Mesendoderm (in vitro differentiated cells): ENCODE data around the gene RABGAP1L.

Experiments
- DNase-seq: peaks from one replicate; pipeline ENCODE4 v3.0.0; 2013
- H2AK5ac ChIP-seq: 2 replicates; pipeline ENCODE4 v1.6.1; 2013; ENCODE audit warnings: low read length, inconsistent platforms
- H2BK120ac ChIP-seq: 2 replicates; pipeline ENCODE4 v1.6.1; 2013; ENCODE audit warnings: low read depth, mild to moderate bottlenecking, low read length, moderate library complexity, mixed read lengths
- H2BK15ac ChIP-seq: replicated peaks from 2 replicates; pipeline ENCODE4 v1.6.1; 2013; ENCODE audit warnings: low read depth, mild to moderate bottlenecking, moderate library complexity
- H2BK5ac ChIP-seq: 2 replicates; pipeline ENCODE4 v1.6.1; 2013; ENCODE audit warnings: low read length, inconsistent platforms
- H3K18ac ChIP-seq: 2 replicates; pipeline ENCODE4 v1.6.1; 2013; ENCODE audit warnings: mild to moderate bottlenecking, low read length, mixed read lengths
- H3K23ac ChIP-seq: one replicate; pipeline ENCODE4 v1.6.1; 2013; ENCODE audit warnings: low read length
- H3K27ac ChIP-seq: 2 replicates; pipeline ENCODE4 v1.5.1; 2013; ENCODE audit warnings: low read depth, mild to moderate bottlenecking, inconsistent platforms, low read length, moderate library complexity
- H3K27me3 ChIP-seq: 2 replicates; pipeline ENCODE4 v1.6.1; 2013; ENCODE audit warnings: low read length, control low read depth, mild to moderate bottlenecking, inconsistent platforms; ENCODE audit not compliant: insufficient read depth, poor library complexity
- H3K36me3 ChIP-seq: 2 replicates; pipeline ENCODE4 v1.6.1; 2013; ENCODE audit warnings: low read length, inconsistent platforms; ENCODE audit not compliant: control insufficient read depth, insufficient read depth
- H3K4ac ChIP-seq: one replicate; pipeline ENCODE4 v1.6.1; 2013; ENCODE audit warnings: low read depth, mild to moderate bottlenecking, low read length, moderate library complexity
- H3K4me1 ChIP-seq: 2 replicates; pipeline ENCODE4 v1.6.1; 2013; ENCODE audit warnings: low read depth, low read length, inconsistent platforms; ENCODE audit not compliant: control insufficient read depth
- H3K4me2 ChIP-seq: 2 replicates; pipeline ENCODE4 v1.6.1; 2013; ENCODE audit warnings: low read length
- H3K4me3 ChIP-seq: 2 replicates; pipeline ENCODE4 v1.5.1; 2013; ENCODE audit warnings: mild to moderate bottlenecking, low read length
- H3K56ac ChIP-seq: one replicate; pipeline ENCODE4 v1.6.1; 2013; ENCODE audit warnings: low read length
- H3K79me1 ChIP-seq: 2 replicates; pipeline ENCODE4 v1.6.1; 2013; ENCODE audit warnings: low read length, inconsistent platforms
- H3K79me2 ChIP-seq: 2 replicates; pipeline ENCODE4 v1.6.1; 2013; ENCODE audit warnings: mild to moderate bottlenecking, low read length; ENCODE audit not compliant: control insufficient read depth, insufficient read depth
- H3K9ac ChIP-seq: 2 replicates; pipeline ENCODE4 v1.6.1; 2013; ENCODE audit warnings: low read length, inconsistent platforms
- H4K5ac ChIP-seq: one replicate; pipeline ENCODE4 v1.6.1; 2013; ENCODE audit warnings: low read length
- H4K8ac ChIP-seq: one replicate; pipeline ENCODE4 v1.6.1; 2013; ENCODE audit warnings: low read depth, mild to moderate bottlenecking, control low read depth, low read length, moderate library complexity
- WGBS: extraction: QIAGEN DNeasy Blood & Tissue Kit; methylation state at CpG from one replicate; pipeline ENCODE4 v1.1.7; 2013; ENCODE audit warnings: low lambda C conversion rate, missing lambda C conversion rate; ENCODE audit not compliant: insufficient coverage; ENCODE audit errors: extremely low coverage; 5-methylcytosine and 5-hydroxymethylcytosine counted together

Gene RABGAP1L

GRCh38 chr1:174165471-174166137, 6.3 kb downstream of the RABGAP1L start:
- DNase-seq = peak; percentile 44
- no peak overlapping the region for H3K23ac ChIP-seq
- H3K79me1 ChIP-seq = peaks cover 7% of the 10 kb centered on the region

GRCh38 chr1:174166530-174167264, 7.4 kb downstream of the RABGAP1L start:
- Histone ChIP-seq H2BK15ac (no peak overlapping the region), H3K9ac (no peak overlapping the region), H3K4ac (no peak overlapping the region), H3K27me3 (no peaks in the 10 kb centered on the region), H2BK120ac (no peak overlapping the region), H3K4me1 (no peaks in the 10 kb centered on the region), H2AK5ac (no peak overlapping the region), H3K79me1 (peaks cover 7% of the 10 kb centered on the region), H4K5ac (no peak overlapping the region), H3K18ac (no peak overlapping the region), H2BK5ac (no peak overlapping the region), H4K8ac (no peak overlapping the region), H3K56ac (no peak overlapping the region), H3K23ac (no peak overlapping the region), H3K36me3 (no peaks in the 10 kb centered on the region), H3K27ac (no peak overlapping the region), H3K79me2 (peaks cover 2% of the 10 kb centered on the region), H3K4me3 (no peak overlapping the region), H3K4me2 (no peak overlapping the region)
- no peak for DNase-seq
- WGBS = no CpG with 5 or more reads among the region's 5 CpGs

More at GRCh38 chr1:174165471-174166137, 6.3 kb downstream of the RABGAP1L start:
- no peaks in the 10 kb centered on the region for H3K4me1 ChIP-seq
- H3K9ac ChIP-seq = no peak overlapping the region
- no peak overlapping the region for H4K8ac ChIP-seq
- H3K79me2 ChIP-seq = peaks cover 2% of the 10 kb centered on the region
- no peak overlapping the region for H2AK5ac ChIP-seq
- no peak overlapping the region for H3K27ac ChIP-seq
- H3K18ac ChIP-seq = no peak overlapping the region
- no peak overlapping the region for H2BK5ac ChIP-seq
- H3K36me3 ChIP-seq = no peaks in the 10 kb centered on the region
- H4K5ac ChIP-seq = no peak overlapping the region
- WGBS = no CpG with 5 or more reads among the region's 6 CpGs
- H3K4me3 ChIP-seq = no peak overlapping the region
- no peak overlapping the region for H3K56ac ChIP-seq
- H3K4me2 ChIP-seq = no peak overlapping the region
- H3K4ac ChIP-seq = no peak overlapping the region
- H2BK120ac ChIP-seq = no peak overlapping the region
- no peaks in the 10 kb centered on the region for H3K27me3 ChIP-seq
- H2BK15ac ChIP-seq = no peak overlapping the region

GRCh38 chr1:174167265-174167803, 8.0 kb downstream of the RABGAP1L start:
- no peaks in the 10 kb centered on the region for H3K36me3 ChIP-seq
- no peak overlapping the region for H3K18ac ChIP-seq
- H3K79me1 ChIP-seq = peaks cover 6% of the 10 kb centered on the region
- H4K8ac ChIP-seq = no peak overlapping the region
- no peak overlapping the region for H3K4me3 ChIP-seq
- peaks cover under 1% of the 10 kb centered on the region for H3K79me2 ChIP-seq
- H2AK5ac ChIP-seq = no peak overlapping the region
- WGBS = no CpG with 5 or more reads among the region's 2 CpGs
- H3K27me3 ChIP-seq = no peaks in the 10 kb centered on the region
- no peak overlapping the region for H3K9ac ChIP-seq
- H2BK5ac ChIP-seq = no peak overlapping the region
- no peak overlapping the region for H4K5ac ChIP-seq
- no peak overlapping the region for H3K27ac ChIP-seq
- H2BK120ac ChIP-seq = no peak overlapping the region
- H3K4me1 ChIP-seq = no peaks in the 10 kb centered on the region
- no peak overlapping the region for H2BK15ac ChIP-seq
- no peak overlapping the region for H3K4me2 ChIP-seq
- H3K23ac ChIP-seq = no peak overlapping the region
- DNase-seq = no peak
- H3K56ac ChIP-seq = no peak overlapping the region
- no peak overlapping the region for H3K4ac ChIP-seq

- Histone ChIP-seq H3K79me2 (no peaks in the 10 kb centered on the region), H3K4me3 (no peak overlapping the region), H3K36me3 (no peaks in the 10 kb centered on the region), H2BK5ac (no peak overlapping the region), H3K27ac (no peak overlapping the region), H3K9ac (no peak overlapping the region), H3K56ac (no peak overlapping the region), H3K18ac (no peak overlapping the region), H4K8ac (no peak overlapping the region), H3K4me2 (no peak overlapping the region), H2AK5ac (no peak overlapping the region), H3K4ac (no peak overlapping the region), H2BK120ac (no peak overlapping the region), H3K4me1 (no peaks in the 10 kb centered on the region), H4K5ac (no peak overlapping the region), H3K23ac (no peak overlapping the region), H3K79me1 (peaks cover 2% of the 10 kb centered on the region), H2BK15ac (no peak overlapping the region), H3K27me3 (no peaks in the 10 kb centered on the region)
- no CpG with 5 or more reads among the region's 3 CpGs for WGBS
- DNase-seq = no peak
These were observed 10.0 kb downstream of the RABGAP1L start for GRCh38 chr1:174169342-174169741.

- no peak overlapping the region for H3K4me3 ChIP-seq
- H3K9ac ChIP-seq = no peak overlapping the region
- no peak overlapping the region for H3K4me2 ChIP-seq
- H3K79me2 ChIP-seq = no peaks in the 10 kb centered on the region
- H3K36me3 ChIP-seq = no peaks in the 10 kb centered on the region
- WGBS = no CpG with 5 or more reads among the region's 1 CpG
- no peak overlapping the region for H4K5ac ChIP-seq
- H2AK5ac ChIP-seq = no peak overlapping the region
- no peak overlapping the region for H2BK120ac ChIP-seq
- H3K56ac ChIP-seq = no peak overlapping the region
- no peak overlapping the region for H2BK15ac ChIP-seq
- no peak overlapping the region for H3K18ac ChIP-seq
- no peak overlapping the region for H4K8ac ChIP-seq
- H3K27ac ChIP-seq = no peak overlapping the region
- no peak overlapping the region for H2BK5ac ChIP-seq
- no peaks in the 10 kb centered on the region for H3K27me3 ChIP-seq
- H3K4ac ChIP-seq = no peak overlapping the region
- no peaks in the 10 kb centered on the region for H3K79me1 ChIP-seq
- H3K23ac ChIP-seq = no peak overlapping the region
- no peak for DNase-seq
- no peaks in the 10 kb centered on the region for H3K4me1 ChIP-seq
These were observed 11.8 kb downstream of the RABGAP1L start for GRCh38 chr1:174171073-174171472.
